ENCODE results near the gene RNF10. TPM values are rescaled to one million over a fixed set of nuclear protein-coding genes. Genes with fewer than 3 reads are reported as not detected.

Gene RNF10
- total and polyA plus RNA-seq, 9 of the 15 experiments (the other 6 are each of a cell fraction or from before 2014, with no cell fraction given), result 43.0 to 139 (median 80.1) TPM

DNA sequence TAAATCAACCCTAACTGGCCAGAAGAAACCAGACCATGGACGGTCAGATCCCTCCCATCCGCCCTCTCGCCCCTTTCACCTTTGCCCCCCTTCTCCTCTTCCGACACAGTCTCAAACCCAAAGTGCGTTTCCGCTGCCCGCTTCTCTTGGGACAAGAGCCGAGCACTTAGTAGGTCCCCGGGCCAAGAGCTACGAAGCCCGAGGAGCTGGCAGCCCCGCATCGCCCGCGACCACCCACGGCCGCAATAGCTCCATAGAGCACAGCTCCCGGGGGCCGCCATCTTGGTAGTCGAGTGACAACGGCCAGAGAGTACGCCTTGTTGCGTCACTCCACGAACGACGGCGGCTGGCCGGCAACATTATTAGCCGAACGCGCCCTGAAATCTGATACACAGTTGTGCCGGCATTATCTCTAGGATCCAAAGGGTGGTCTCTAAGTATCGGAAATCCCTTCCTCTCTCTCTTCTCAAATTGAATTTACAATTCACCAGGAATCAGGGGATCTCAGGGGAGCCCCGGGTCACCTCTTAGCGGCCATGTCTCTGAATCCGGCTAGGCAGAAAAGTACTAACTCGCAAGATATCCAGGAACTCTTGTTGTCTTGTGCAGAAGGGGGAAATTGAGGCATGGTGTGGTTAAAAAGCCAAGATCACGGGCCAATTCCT is 5.2 kb upstream of the RNF10 start, which contains the start of gene COQ5:
TSS of gene COQ5 (minus strand) at position 298 of the 665 bp plus-strand sequence. CDS start at position 281, 17 bp downstream.
- Histone ChIP-seq H3K36me3 (ENCODE audit: control insufficient read depth, insufficient read depth, low read length) (no peaks in the 10 kb centered on the region), H3K4me2 (ENCODE audit: insufficient read depth, low read length) (peak within 1 kb of the TSS; percentile 91), H3K9me3 (replicated peaks; ENCODE audit: control insufficient read depth, insufficient read depth, low read depth, low read length) (no peaks in the 10 kb centered on the region), H3K79me2 (ENCODE audit: control insufficient read depth, insufficient read depth, low read length) (peaks cover 9% of the 10 kb centered on the region; the same call in 2 of the 3 replicates), H3K4me1 (replicated peaks in 1 of 2; ENCODE audit: control insufficient read depth in 2 of 2, insufficient read depth in 2 of 2, low read length in 2 of 2) (peaks cover 4 to 9% of the 10 kb centered on the region in 2 experiments; a peak in 4 of 5 replicates), H3K9me1 (ENCODE audit: control insufficient read depth, insufficient read depth, low read length) (no peaks in the 10 kb centered on the region), H3K9ac (ENCODE audit: insufficient read depth in 1 of 2, low read depth in 2 of 2, low read length in 2 of 2) (peak within 1 kb of the TSS; percentile 89 to 96), H3K27me3 (ENCODE audit: control insufficient read depth in 2 of 2, insufficient read depth in 2 of 2, low read length in 2 of 2) (no peaks in the 10 kb centered on the region), H3K27ac (ENCODE audit: extremely low read depth, low read depth, low read length) (peak within 1 kb of the TSS; percentile 95), H3K4me3 (peak within 1 kb of the TSS; percentile 69), H2AFZ (ENCODE audit: low read depth, low read length) (peak within 1 kb of the TSS; percentile 98), H4K20me1 (replicated peaks; ENCODE audit: control insufficient read depth, insufficient read depth, low read length) (no peaks in the 10 kb centered on the region)
- FAIRE-seq (peak; percentile 82), ATAC-seq (peak; percentile 95), DNase-seq (ENCODE audit: extremely low read depth in 1 of 4, low spot score in 3 of 4) (peak; percentile 76 to 92 (median 80))
- whole genome bisulfite sequencing (ENCODE audit: insufficient coverage, low coverage, missing lambda C conversion rate), result 2% methylated on average over 35 of the region's 38 CpGs
- CTCF ChIA-PET (ENCODE audit: low intra/inter-chr PET ratio), result no interaction called here
- POLR2A ChIA-PET, result interaction anchor here (0.6 to 2.6 kb wide), 13 partner anchors 10 to 701 kb away, joined by 3 to 26 read pairs (median 4); partner anchors contain the start of gene DYNLL1
- no TSS peak for BruUV-seq (replicated peaks)
- intact Hi-C loops (cut with micrococcal nuclease) (loop anchor here (2.0 kb wide), 1 partner anchor 58 kb away; no protein-coding TSS in a partner anchor), in situ Hi-C loops (cut with MboI) (no loop called here)
- TF ChIP-seq DMBX1 (CRISPR knock-in tag; IDR thresholded peaks at IDR 0.05; ENCODE audit: borderline replicate concordance) (no peak), ZEB2 (IDR thresholded peaks at IDR 0.05) (no peak), ZKSCAN1 (IDR thresholded peaks at IDR 0.05; ENCODE audit: low read depth, low read length) (peak; percentile 81), RCOR1 (IDR thresholded peaks at IDR 0.05; ENCODE audit: borderline replicate concordance in 1 of 2, low read depth in 2 of 2, low read length in 2 of 2) (peak in 1 of 2 experiments; percentile 55; a peak in 1 of 4 replicates), NR3C1 (CRISPR knock-in tag; IDR thresholded peaks at IDR 0.05) (no peak), MAFG (tag; conservative IDR thresholded peaks at IDR 0.05) (no peak), PURB (CRISPR knock-in tag; IDR thresholded peaks at IDR 0.05; ENCODE audit: low read depth) (no peak), SRSF1 (IDR thresholded peaks at IDR 0.05; ENCODE audit: low read depth, low read length) (no peak), KLF10 (CRISPR knock-in tag; IDR thresholded peaks at IDR 0.05) (no peak), MTF1 (CRISPR knock-in tag; IDR thresholded peaks at IDR 0.05; ENCODE audit: borderline replicate concordance) (no peak), NCOA4 (IDR thresholded peaks at IDR 0.05; ENCODE audit: partially characterized antibody) (no peak)
- TF ChIP-seq, protein P1, sequence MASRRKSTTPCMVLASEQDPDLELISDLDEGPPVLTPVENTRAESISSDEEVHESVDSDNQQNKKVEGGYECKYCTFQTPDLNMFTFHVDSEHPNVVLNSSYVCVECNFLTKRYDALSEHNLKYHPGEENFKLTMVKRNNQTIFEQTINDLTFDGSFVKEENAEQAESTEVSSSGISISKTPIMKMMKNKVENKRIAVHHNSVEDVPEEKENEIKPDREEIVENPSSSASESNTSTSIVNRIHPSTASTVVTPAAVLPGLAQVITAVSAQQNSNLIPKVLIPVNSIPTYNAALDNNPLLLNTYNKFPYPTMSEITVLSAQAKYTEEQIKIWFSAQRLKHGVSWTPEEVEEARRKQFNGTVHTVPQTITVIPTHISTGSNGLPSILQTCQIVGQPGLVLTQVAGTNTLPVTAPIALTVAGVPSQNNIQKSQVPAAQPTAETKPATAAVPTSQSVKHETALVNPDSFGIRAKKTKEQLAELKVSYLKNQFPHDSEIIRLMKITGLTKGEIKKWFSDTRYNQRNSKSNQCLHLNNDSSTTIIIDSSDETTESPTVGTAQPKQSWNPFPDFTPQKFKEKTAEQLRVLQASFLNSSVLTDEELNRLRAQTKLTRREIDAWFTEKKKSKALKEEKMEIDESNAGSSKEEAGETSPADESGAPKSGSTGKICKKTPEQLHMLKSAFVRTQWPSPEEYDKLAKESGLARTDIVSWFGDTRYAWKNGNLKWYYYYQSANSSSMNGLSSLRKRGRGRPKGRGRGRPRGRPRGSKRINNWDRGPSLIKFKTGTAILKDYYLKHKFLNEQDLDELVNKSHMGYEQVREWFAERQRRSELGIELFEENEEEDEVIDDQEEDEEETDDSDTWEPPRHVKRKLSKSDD (conservative IDR thresholded peaks at IDR 0.05; ENCODE audit: low read length), result peak; percentile 74; the same call in 1 of the 2 replicates
- TF ChIP-seq, protein P2, sequence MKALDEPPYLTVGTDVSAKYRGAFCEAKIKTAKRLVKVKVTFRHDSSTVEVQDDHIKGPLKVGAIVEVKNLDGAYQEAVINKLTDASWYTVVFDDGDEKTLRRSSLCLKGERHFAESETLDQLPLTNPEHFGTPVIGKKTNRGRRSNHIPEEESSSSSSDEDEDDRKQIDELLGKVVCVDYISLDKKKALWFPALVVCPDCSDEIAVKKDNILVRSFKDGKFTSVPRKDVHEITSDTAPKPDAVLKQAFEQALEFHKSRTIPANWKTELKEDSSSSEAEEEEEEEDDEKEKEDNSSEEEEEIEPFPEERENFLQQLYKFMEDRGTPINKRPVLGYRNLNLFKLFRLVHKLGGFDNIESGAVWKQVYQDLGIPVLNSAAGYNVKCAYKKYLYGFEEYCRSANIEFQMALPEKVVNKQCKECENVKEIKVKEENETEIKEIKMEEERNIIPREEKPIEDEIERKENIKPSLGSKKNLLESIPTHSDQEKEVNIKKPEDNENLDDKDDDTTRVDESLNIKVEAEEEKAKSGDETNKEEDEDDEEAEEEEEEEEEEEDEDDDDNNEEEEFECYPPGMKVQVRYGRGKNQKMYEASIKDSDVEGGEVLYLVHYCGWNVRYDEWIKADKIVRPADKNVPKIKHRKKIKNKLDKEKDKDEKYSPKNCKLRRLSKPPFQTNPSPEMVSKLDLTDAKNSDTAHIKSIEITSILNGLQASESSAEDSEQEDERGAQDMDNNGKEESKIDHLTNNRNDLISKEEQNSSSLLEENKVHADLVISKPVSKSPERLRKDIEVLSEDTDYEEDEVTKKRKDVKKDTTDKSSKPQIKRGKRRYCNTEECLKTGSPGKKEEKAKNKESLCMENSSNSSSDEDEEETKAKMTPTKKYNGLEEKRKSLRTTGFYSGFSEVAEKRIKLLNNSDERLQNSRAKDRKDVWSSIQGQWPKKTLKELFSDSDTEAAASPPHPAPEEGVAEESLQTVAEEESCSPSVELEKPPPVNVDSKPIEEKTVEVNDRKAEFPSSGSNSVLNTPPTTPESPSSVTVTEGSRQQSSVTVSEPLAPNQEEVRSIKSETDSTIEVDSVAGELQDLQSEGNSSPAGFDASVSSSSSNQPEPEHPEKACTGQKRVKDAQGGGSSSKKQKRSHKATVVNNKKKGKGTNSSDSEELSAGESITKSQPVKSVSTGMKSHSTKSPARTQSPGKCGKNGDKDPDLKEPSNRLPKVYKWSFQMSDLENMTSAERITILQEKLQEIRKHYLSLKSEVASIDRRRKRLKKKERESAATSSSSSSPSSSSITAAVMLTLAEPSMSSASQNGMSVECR (CRISPR knock-in tag; IDR thresholded peaks at IDR 0.05), result 0 out of 2 replicates have a peak, but pooled peaks have one; percentile 36
- TF ChIP-seq, protein P3, sequence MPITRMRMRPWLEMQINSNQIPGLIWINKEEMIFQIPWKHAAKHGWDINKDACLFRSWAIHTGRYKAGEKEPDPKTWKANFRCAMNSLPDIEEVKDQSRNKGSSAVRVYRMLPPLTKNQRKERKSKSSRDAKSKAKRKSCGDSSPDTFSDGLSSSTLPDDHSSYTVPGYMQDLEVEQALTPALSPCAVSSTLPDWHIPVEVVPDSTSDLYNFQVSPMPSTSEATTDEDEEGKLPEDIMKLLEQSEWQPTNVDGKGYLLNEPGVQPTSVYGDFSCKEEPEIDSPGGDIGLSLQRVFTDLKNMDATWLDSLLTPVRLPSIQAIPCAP (CRISPR knock-in tag; IDR thresholded peaks at IDR 0.05; ENCODE audit: borderline replicate concordance), result no peak

All from K562 (cell line).